ENCODE results near the gene GYG2.

GRCh38 chrX:2875136-2875481 is 46.4 kb downstream of the GYG2 start:
- TF ChIP-seq CTCF (conservative IDR thresholded peaks at IDR 0.05; ENCODE audit: low read depth in 2 of 2) (no peak), EZH2phosphoT487 (IDR thresholded peaks at IDR 0.05; ENCODE audit: unreplicated experiment) (no peak), REST (IDR thresholded peaks at IDR 0.05; ENCODE audit: unreplicated experiment) (no peak), CREB1 (CRISPR knock-in tag; IDR thresholded peaks at IDR 0.05; ENCODE audit: low read depth) (no peak)
